Stimulated activated CD4-positive, alpha-beta T cell treated with anti-CD3 and anti-CD28 coated beads, Interleukin-4, amount 100 ng/mL, for 4 hours (primary cell): Measurements from ENCODE around the gene MGAT5.
A peak's percentile ranks its signal among the peaks of the same experiment; 100 is the strongest.
"Not testable (repeated sequence)": the region's sequence is repeated elsewhere in the genome, so short reads cannot be mapped to it uniquely, and the experiment has no call there.

Source experiments
- DNase-seq, 2 experiments: peaks; one replicate each; pipeline ENCODE4 v3.0.0-alpha.2; 2020

MGAT5 gene

DNA sequence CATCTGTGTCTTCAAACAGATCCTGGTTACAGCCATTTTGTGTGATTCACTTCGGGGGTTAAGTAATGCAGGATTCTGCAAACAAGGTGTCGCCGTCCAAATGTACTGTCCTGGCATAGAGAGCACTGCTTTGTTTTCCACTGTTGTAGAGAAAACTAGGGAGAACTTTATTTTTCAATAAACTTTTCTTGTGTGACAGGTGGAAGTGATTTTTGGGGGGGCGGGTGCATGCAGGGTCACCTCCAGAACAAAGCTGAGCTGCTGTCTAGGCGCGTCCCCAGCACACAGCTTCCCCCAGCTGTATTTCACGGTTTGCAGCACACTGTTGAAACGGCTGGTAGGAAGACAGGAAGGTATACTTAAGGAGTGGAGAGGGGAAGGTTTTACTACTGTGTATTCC is 200.6 kb downstream of the MGAT5 start:
- DNase-seq = no peak

DNA sequence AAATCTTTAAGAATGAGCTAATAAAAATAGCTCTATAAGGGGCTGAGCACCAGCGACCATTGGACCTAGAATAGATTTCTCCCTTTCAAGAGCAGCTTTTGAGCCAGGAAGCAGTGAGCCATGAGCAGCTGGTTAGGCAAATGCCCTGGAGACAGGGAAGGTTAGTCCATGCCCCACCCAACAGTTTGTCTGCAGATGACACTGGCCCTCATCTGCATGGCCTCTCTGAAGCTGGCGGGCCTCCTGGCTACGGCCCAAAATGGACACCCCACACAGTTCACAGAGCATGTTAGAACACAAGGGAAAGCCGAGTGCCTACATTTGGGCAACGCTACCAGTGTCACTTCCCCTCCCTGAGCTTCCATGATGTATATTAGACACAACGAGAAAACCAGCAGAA is 201.1 kb downstream of the MGAT5 start:
- DNase-seq = no peak

DNA sequence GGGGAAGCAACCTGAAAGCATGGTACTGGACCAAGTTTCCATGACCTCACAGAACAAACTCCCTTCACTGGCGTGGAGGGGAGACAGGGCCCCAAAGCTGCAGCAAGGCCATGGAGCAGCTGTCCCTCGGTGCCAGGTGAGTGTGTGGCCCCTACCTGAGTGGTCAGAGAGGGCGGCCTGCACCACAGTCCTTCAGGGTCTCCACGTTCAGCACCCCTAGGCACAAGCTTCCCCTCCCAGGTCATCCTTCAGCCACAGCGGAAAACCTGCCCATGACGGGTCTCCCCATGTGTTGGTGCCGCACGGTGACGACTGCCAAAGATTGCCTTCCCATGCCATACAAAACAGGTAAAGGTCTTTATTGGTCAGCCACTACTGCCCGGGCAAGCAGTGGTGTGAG is 201.6 kb downstream of the MGAT5 start:
- DNase-seq = no peak

DNA sequence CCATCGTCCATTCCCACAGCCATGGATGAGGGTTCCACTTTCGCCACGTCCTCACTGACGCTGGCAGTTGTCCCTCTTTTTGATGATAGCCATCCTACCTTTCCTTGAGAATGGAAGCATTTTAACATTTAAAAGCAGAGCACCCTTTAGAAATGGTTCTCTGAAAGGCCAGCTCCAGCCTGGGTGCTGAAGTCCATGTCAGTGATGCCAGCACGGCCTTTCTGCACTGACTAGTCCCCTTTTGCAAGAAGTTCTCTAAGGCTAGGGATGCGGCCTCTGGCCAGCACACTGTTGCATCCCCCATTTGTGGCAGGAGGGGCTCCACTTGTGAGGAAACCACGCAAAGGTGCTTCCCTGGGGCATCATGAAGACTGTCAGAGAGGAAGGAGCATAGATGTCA is 203.5 kb downstream of the MGAT5 start:
- no peak for DNase-seq

DNA sequence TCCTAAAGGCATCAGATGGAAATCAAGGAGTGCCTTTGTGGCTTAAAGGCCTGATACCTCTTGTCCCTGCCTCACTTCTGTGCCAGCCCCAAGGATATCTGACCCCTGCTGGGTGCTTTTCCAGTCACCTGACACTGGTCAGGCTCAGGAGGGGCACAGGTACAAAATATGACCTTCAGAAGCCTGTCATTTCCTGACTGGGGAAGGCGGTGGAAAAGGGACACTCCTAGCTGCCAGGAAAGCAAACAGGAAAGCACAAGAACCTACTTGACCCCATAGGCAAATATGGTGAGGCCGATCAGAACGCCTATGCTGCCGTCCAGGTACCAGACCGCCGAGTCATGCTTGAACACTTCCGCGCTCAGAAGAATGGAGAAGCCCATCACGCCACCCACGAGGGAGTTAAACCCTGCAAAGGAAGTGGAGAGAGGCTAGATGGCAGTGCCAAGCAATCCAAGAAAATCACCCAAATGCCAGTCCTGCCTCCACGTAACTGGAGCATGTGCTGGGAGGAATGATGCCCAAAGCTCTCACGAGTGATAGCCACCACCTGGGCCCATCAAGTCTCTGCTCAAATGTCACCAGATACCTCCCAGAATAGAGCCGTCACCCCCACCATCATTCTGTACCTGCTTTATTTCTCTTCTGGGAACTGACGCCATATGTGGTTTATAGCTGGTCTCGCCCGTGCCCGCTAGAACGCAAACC is 204.0 kb downstream of the MGAT5 start:
- DNase-seq = no peak

DNA sequence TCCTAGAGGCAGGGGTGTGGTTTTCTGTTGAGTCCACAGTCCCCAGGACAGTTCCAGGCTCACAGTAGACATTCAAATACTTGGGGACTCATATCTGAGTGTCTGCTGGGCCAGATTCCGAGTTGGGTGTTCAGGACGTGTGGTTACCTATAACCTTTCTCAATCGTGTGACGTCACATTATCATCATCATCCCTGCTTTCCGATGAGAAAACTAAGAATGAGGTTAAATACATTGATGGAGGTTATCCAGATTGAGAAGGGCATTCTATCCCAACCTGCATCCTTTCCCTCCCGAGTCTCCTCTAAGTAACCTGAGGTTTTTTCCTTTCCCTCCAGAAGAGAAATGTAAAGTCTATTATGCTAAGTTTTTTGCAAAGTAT is 204.6 kb downstream of the MGAT5 start:
- no peak for DNase-seq

DNA sequence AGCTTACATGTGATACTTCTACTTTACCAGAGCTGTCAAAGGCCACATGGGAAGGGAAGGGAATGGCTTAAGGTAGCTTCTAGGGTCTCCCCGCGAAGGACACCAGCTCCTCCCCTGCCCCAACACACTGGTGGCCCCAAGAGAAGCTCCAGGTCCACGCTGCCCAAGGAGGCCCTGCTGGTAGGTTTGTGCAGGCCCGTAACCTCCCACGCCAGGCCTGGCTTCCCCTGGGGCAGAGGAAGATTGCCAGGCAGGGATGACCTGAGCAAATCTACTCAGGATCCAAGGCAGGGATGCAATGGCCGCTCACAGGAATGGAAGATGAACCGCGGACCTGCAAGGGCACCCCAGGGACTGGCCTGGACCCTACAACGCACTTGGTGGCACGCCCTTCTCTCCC is 205.1 kb downstream of the MGAT5 start:
- no peak for DNase-seq

DNA sequence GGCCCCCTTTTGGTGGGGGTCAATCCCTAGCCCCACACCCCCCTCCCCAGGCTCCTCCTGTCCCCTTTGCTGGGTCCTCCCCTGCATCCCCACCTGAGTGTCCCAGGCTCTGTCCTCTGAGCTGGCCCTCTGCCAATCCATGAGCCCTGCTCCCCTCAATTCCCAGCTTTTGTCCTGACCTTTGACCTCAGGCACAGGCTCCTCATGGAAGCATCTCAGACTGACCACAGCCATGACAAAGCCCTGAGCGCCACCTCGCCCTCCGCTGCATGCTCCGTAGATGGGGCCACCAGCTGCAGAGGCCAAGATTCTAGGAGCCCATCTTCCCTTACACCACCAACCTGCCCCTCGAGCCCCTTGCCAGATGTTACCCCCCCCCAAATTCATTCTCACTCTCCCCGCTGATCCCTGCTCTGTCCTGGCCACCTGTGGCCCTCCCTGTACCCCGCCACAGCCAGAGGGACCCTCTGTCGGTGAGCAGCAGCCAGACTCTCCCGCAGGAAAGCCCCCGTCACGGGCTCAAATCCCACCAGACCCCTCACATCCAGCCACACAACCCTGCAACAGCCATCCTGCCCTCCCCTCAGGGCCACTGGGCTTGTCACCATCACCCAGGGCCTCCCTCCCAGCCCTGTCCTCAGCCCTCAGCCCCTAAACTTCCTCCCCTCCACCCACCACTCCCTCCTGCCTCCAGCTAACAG is 206.0 kb downstream of the MGAT5 start:
- no peak for DNase-seq

DNA sequence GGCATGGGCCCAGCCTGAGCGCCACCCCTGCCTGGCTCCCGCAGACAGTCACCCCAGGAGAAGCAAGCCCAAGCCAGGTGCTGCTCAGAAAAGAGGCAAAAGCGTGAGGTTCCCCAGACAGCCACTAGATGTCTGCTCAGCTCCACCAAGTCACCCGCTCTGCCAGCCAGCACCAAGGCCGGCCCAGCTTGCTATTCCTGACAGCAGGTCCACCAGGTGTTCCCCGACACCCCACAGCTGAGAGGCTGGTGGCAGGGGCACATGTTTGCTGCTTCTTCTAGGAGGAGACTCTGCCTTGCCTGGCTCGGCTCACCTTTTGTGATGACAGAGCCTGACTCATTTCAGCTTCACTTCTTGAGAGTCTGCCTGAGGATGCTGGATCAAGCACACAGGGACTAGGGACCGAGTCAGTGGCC is 206.7 kb downstream of the MGAT5 start:
- peak in 1 of 2 experiments; percentile 7 for DNase-seq

DNA sequence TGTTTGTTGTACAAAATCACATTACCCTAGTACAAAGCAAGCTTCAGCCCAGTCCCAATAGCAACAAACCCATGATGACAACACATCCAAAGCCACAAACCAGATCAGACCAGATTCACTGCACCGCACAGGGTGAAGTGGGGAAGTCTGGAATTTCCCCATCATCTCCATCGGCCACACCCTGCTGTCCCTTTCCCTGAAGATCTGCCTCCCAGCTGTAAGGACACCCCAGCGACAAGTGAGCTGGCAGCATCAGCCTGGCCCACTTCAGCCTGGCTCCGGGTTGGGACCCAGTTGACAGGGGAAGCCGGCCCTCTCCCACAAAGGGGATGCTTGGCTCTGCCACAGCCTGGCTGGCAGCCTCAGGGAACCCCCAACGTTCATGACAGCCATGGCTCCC is 207.6 kb downstream of the MGAT5 start:
- DNase-seq = no peak

DNA sequence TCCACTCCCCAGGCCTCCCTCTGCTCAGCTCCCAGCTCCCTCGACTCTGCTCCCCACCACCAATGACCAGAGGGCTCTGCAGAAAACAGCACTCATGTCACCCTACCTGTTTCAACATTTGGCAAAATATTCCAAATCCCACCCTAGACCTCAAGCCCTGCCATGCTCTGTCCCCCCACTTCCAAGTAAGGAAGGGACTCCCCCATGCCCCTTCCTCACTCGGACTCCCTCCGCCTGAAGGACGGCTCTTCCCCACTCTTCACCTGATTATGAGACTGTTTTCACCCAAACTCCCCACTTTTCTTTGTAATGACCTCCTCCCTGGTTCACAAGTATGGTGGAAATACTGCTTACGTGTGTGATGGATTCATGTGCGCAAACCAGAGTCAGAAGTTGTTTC is 208.4 kb downstream of the MGAT5 start:
- no peak for DNase-seq

DNA sequence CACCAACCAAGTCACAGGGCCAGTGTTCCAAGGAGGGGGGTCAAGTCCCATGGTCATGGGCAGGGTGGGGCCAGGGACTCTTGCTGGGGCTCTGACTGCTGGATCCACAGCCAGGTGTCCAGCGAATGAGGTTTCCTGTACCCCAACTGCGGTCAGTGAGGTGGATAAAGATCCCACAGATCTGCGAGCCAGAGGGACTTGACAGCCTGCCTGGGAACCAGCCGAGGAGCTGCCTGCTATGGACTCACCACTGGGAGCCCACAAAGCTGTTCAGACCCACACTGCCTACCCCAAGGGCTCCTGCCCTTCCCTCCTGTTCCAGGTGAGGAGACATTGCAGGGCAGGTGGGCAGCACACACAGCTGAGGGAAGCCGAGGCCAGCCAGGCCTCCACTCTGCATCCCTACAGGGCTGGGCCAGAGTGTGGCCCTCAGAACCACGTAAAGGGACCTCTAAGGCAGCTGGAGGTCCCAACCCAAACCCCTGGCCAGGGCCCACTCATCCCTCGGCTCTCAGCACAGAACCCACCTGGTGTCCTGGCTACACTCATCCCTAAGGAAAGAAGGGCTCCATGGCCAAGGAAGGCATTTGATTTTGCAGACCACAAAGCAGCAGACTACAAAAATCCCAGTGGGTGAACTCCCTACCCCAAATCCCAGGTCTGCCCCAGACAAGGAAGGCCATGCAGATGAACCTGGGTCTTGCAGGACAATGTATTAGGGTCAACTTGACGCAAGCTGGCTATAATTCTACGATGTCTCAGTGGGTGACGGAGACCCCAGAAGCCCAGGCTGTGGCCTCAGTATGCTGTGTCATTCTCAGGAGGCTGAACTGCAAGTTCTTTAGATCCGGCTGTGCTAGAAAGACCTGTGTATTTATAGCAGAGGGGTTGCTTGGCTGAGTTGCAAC is 209.2 kb downstream of the MGAT5 start:
- DNase-seq = no peak

DNA sequence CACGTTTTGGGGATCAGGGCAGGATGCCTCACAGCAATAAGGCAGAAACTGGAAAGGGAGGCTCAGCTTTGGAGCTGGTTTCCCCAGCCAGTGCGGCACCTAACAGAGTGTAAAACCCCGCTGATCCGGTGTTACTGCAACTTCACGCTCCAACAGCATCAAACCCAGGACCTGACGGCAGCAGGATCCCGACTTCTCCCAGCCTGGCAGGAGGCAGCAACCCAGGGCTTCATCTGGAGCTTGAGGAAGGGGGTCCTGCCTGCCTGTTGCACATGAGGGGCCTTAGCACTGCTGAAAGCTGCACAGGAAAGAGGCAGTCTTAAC is 209.8 kb downstream of the MGAT5 start:
- DNase-seq = no peak

DNA sequence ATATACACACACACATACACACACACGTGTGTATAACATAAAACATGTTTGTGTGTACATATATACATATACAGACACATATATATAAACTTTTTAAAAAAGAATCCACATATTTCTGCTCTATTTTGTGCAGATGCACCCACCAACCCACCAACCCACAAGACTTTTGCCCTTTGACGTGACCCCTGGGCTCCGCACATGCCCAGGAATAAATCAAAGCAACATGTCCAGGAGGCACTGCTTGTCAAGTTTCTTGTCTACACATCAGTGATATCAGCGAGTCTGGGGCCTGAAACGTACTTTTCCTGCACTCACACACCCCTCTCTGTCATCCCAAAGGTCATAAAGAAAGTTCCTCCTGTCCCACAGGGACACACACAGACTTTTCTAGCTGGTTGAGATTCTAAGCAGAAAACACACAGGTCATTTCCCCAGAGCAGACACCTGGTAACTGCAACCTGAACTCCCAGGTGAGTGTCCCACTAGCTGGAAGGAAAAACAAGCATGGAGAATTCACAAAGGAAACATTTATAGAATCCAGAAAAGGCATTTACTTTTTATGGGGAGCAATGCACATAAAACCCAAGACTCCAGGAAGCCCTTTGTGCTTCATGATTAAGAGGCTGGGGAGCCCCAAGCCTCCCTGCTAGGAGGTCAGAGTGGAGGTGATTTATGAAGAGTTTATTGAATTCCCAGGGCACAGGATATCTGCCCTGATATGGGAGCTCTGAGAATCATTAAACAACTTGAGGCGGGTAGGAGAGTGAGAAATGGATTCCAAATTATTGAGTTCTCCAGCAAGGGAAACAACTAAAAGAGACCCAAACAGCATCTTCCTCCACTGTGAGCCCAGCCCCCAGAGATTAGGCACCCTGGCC is 211.6 kb downstream of the MGAT5 start:
- no peak for DNase-seq

DNA sequence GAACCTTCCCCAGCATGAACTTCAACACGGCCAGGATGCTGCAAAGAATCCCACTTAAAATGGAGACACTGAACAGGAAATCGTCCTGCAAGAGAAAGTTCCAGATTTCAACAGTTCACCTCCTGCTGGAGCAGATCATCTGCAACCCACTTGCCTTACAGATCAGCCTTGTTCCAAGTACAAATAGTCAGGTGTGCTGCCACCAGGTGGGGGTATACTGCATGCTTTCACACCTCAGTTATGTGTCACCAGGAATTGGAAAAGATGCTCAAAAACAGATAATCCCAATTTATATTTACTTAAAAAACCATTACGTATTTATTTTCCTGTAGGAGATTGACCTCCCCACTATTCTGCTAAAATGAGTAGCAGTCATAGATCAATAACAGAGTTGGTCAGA is 212.3 kb downstream of the MGAT5 start:
- DNase-seq = no peak

DNA sequence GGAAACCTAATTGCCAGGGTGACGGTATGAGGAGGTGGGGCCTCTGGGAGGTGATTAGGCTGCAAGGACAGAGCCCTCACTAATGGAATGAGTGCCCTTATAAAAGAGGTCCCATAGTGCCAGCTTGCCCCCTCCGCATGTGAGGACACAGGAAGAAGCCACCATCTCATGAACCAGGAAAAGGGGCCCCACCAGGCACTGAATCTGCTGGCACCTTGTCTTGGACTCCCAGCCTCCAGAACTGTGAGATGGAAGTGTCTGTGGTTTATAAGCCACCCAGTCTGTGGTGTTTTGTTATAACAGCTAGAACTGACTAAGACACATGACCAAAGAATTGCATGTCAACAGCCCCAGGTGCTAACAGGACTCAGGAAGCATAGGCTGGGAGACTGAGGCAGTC is 214.3 kb downstream of the MGAT5 start:
- DNase-seq = no peak

DNA sequence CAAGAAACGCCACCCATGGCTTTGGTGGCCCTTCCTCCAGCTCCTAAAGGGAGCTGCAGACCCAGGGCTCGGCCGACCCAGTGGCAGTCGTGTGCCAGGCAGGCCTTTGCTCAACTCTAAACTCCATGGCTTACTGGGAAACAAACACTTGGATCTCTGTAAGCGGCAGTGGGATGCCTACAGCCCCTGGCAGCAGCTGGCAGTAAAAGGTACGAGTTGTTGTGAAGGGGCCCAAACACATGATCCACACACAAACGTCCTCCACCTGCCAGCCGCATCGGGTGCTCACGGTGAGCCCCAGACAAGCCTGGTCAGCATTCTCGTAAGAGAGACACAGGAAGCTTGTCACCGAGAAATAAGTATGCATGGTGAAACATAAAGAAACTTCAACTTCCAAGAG is 214.9 kb downstream of the MGAT5 start:
- no peak for DNase-seq

DNA sequence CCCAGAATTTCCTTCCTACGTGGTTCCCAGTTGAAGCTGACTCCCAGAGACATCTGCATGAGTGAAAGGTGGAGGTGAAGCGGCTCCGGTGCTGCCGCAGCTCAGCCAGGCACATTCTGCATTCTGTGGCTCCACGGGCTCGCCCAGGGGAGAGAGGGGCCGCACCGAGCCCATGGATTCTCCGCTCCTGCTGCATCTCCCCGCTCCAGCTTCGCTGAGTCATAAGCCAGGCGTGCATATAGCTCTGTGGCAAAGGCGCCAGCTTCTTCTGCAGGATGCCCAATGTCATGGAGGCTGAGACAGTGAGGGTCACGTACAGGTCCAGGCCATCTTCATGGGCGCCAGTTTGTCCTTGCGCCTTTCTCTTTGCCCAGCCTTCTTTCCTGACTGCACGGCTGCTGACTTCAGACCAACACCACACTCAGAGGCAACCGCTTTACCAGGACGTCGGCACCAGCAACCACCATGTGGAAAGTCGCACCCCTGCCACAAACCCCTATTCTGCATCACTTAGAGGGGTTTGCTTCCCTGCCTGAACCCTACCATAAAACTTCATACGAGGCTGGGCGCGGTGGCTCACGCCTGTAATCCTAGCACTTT is 215.7 kb downstream of the MGAT5 start:
- no peak for DNase-seq

DNA sequence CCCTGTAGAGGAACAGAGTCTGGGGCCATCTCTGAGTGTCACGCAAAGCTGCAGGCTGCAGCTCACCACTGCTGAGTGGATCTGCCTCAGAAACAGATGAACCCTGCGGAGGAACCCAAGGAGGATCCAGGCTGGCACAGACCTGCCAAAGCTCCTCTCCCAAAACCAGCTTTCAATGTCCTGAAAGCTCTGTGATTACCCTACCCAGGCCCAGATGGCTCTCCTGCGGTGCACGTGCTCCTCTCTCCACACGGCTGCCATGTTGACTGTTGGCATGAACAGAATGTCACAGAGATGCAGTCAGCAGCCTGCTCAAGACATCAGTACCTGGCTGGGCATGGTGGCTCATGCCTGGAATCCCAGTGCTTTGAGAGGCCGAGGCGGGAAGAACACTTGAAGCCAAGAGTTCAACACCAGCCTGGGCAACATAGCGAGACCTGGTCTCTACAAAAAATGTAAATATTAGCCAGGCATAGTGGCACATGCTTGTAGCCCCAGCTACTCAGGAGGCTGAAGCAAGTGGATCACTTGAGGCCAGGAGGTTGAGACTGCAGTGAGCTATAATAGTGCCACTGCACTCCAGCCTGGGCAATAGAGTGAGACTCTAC is 216.8 kb downstream of the MGAT5 start:
- no peak for DNase-seq

DNA sequence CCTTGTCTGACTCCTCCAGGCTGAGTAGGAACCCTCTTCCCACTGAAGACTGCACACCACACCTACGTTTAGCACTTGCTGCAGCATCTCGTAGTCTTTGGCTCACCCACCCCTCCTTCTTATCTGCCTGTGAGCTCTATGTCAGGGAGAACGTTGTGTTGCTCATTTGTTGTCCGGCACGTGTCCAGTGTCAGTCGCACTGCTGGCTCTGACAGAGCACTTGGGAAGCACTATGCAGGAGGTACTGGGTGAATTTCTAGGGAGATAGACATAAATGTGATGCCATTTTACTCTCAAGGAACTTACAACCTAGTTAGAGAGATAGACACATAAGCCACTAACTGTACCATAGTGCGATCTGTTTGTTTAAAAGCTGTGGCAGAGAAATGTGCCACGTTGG is 223.1 kb downstream of the MGAT5 start:
- DNase-seq = not testable (repeated sequence)

DNA sequence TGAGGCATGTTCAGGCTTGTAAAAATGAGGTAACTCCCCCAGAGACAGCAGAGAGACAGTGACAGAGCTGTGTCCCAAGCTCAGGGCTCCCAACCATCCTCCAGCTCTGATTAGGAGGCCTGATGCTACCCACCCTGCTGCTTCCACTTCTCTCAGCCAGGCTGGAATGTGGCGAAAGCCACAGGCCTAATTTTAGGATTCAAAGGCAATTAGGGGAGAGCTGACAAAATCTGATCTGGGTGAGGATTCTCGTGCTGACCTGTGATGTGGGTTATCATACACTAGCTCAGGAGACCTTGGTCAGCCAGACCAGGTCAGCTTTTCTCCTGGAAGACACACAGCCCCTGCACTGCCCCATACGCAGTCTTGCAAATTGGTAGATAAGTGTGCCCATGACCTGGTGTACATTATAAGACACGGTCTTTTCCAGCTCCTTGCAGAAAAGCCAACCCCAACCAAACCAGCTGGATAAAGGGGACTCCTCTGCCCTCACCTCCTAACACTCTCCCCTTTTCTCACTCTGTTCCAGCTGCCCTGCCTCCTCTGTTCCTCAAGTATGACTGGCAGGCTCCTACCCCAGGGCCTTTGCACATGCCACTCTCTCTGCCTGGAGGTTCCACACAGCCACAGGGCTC is 225.9 kb downstream of the MGAT5 start:
- DNase-seq = no peak
